Lung (tissue), 12 donors: Measurements from ENCODE around the gene DCAF17. TPM values are rescaled to one million over a fixed set of nuclear protein-coding genes. Genes with fewer than 3 reads are reported as not detected.

ENCODE experiments used
- ATAC-seq: fragments of 200-7000 bp; cut with Tn5 transposase; one replicate; pipeline ENCODE4 v1.9.1; 2020; ENCODE audit warnings: moderate number of reproducible peaks; ENCODE audit not compliant: insufficient read depth, low FRiP score
- DNase-seq, 3 donors: peaks; one replicate each; pipeline ENCODE4 v3.0.0-alpha.2; 2013 to 2017
- H3K27ac ChIP-seq, 2 donors: one replicate each; pipeline ENCODE4 v1.5.1; 2013; ENCODE audit warnings: mild to moderate bottlenecking in 2 of 2, moderate library complexity in 2 of 2, control low read depth in 1 of 2, inconsistent platforms in 1 of 2, low read depth in 1 of 2, low read length in 1 of 2
- H3K27me3 ChIP-seq, 3 donors: one replicate each; pipeline ENCODE4 v1.5.1; 2013; ENCODE audit warnings: low read length in 2 of 3; ENCODE audit not compliant: control insufficient read depth in 3 of 3, insufficient read depth in 3 of 3
- H3K36me3 ChIP-seq, 4 donors: one replicate each; pipeline ENCODE4 v1.5.1; 2013; ENCODE audit warnings: low read length in 4 of 4, mild to moderate bottlenecking in 1 of 4, moderate library complexity in 1 of 4; ENCODE audit not compliant: control insufficient read depth in 4 of 4, insufficient read depth in 4 of 4
- H3K4me1 ChIP-seq, 5 donors: one replicate each; pipeline ENCODE4 v1.5.1; 2013; ENCODE audit warnings: low read length in 5 of 5, mild to moderate bottlenecking in 2 of 5, moderate library complexity in 1 of 5; ENCODE audit not compliant: control insufficient read depth in 5 of 5, insufficient read depth in 5 of 5
- H3K4me3 ChIP-seq: one replicate; pipeline ENCODE4 v1.5.1; 2013; ENCODE audit warnings: mild to moderate bottlenecking, control low read depth, moderate library complexity
- H3K9ac ChIP-seq, 2 donors: one replicate each; pipeline ENCODE4 v1.5.1; 2013; ENCODE audit warnings: low read length in 2 of 2, control low read depth in 1 of 2; ENCODE audit not compliant: insufficient read depth in 1 of 2
- H3K9me3 ChIP-seq, 4 donors: one replicate each; pipeline ENCODE4 v1.5.1; 2013; ENCODE audit warnings: low read length in 3 of 4, mild to moderate bottlenecking in 1 of 4, moderate library complexity in 1 of 4; ENCODE audit not compliant: control insufficient read depth in 4 of 4, insufficient read depth in 3 of 4
- CTCF ChIP-seq: IDR thresholded peaks from 2 replicates; pipeline ENCODE4 v1.5.1; 2012; ENCODE audit warnings: mild to moderate bottlenecking; ENCODE audit errors: control extremely low read depth, extremely low read depth
- WGBS, 2 donors: extraction: QIAGEN DNeasy Blood & Tissue Kit; methylation state at CpG; one replicate each; pipeline ENCODE4 v1.1.7; 2013; 5-methylcytosine and 5-hydroxymethylcytosine counted together
- polyA plus RNA-seq, 2 donors: library from polyadenylated mRNA; stranded (reverse); fragments of 200-250 nt; gene quantifications; one replicate each; pipeline ENCODE4 v1.2.1, GENCODE V29; 2013
- total RNA-seq, 2 donors: library from RNA; depleted of rRNA in 1 of 2; stranded (reverse); fragments of >200 nt in 1 of 2; gene quantifications; one replicate each; pipeline ENCODE4 v1.2.1, GENCODE V29; 2014 to 2021
- donor health status: control.
- donor health status: control.
- donor health status: Bipolar disorder and iron deficiency.
- donor health status: healthy.
- donor health status: DM: yes; HTN: yes; CAD: no.

The DCAF17 gene
- total and polyA plus RNA-seq, 4 donors = 3.1 to 34.4 (median 8.0) TPM

- Histone ChIP-seq H3K9ac (no peak overlapping the region), H3K9me3 (no peaks in the 10 kb centered on the region), H3K27ac (no peak overlapping the region), H3K4me1 (no peaks in the 10 kb centered on the region), H3K36me3 (peaks cover 8 to 14% (median 11%) of the 10 kb centered on the region in 4 donors), H3K27me3 (no peaks in the 10 kb centered on the region), H3K4me3 (no peak overlapping the region)
- DNase-seq (no peak), ATAC-seq (no peak)
- WGBS, 2 donors = 91 to 97% methylated on average over 4 of the region's 4 CpGs
- TF ChIP-seq CTCF = no peak
Observed at GRCh38 chr2:171469176-171469575, 35.1 kb downstream of the DCAF17 start.

GRCh38 chr2:171470129-171470528 is 36.1 kb downstream of the DCAF17 start:
- Histone ChIP-seq H3K4me3 (no peak overlapping the region), H3K27me3 (no peaks in the 10 kb centered on the region), H3K4me1 (no peaks in the 10 kb centered on the region), H3K9ac (no peak overlapping the region), H3K36me3 (peaks cover 8 to 18% (median 15%) of the 10 kb centered on the region in 4 donors), H3K27ac (no peak overlapping the region), H3K9me3 (no peaks in the 10 kb centered on the region)
- DNase-seq (no peak), ATAC-seq (no peak)
- 88 to 97% methylated on average over 5 of the region's 5 CpGs for whole genome bisulfite sequencing, 2 donors
- no peak for TF ChIP-seq CTCF

GRCh38 chr2:171475979-171476378 is 42.0 kb downstream of the DCAF17 start:
- Histone ChIP-seq H3K4me1 (no peaks in the 10 kb centered on the region), H3K27ac (no peak overlapping the region), H3K4me3 (no peak overlapping the region), H3K9me3 (no peaks in the 10 kb centered on the region), H3K36me3 (peaks cover 3 to 18% (median 10%) of the 10 kb centered on the region in 4 donors), H3K9ac (no peak overlapping the region), H3K27me3 (no peaks in the 10 kb centered on the region)
- TF ChIP-seq CTCF = no peak
- ATAC-seq (no peak), DNase-seq (no peak)
- 75 to 81% methylated on average over 1 of the region's 1 CpG for WGBS, 2 donors

GRCh38 chr2:171478345-171478744 is 44.3 kb downstream of the DCAF17 start:
- ATAC-seq (no peak), DNase-seq (no peak)
- peaks cover 3 to 24% (median 10%) of the 10 kb centered on the region in 4 donors for H3K36me3 ChIP-seq
- no peak overlapping the region for H3K27ac ChIP-seq
- WGBS, 2 donors = 75 to 77% methylated on average over 1 of the region's 1 CpG
- no peaks in the 10 kb centered on the region for H3K4me1 ChIP-seq
- no peak for TF ChIP-seq CTCF
- H3K9ac ChIP-seq = no peak overlapping the region
- H3K4me3 ChIP-seq = no peak overlapping the region
- H3K27me3 ChIP-seq = no peaks in the 10 kb centered on the region
- no peaks in the 10 kb centered on the region for H3K9me3 ChIP-seq
